Measurements from ENCODE around the gene SNTG2.

- TF ChIP-seq CTCF (conservative IDR thresholded peaks at IDR 0.05; ENCODE audit: low read length) (no peak), EZH2phosphoT487 (IDR thresholded peaks at IDR 0.05; ENCODE audit: borderline replicate concordance, low read depth, low read length) (no peak)
These were observed 8.8 kb upstream of the SNTG2 start for GRCh38 chr2:941871-942270.
